HG02623 (cell line): ENCODE results near the gene MCM9.
"Not testable (repeated sequence)": the region's sequence is repeated elsewhere in the genome, so short reads cannot be mapped to it uniquely, and the experiment has no call there.

Source experiments
- ATAC-seq: cut with Tn5 transposase; IDR thresholded peaks from one replicate; pipeline ENCODE4 v1.9.1; 2021; ENCODE audit warnings: moderate library complexity; ENCODE audit not compliant: unreplicated experiment

The MCM9 gene

GRCh38 chr6:118869350-118869749, 65.6 kb downstream of the MCM9 start:
- no peak for ATAC-seq

- not testable (repeated sequence) for ATAC-seq
Measured at GRCh38 chr6:118868901-118869300, 66.1 kb downstream of the MCM9 start.

GRCh38 chr6:118867181-118867580, 67.8 kb downstream of the MCM9 start:
- no peak for ATAC-seq

DNA sequence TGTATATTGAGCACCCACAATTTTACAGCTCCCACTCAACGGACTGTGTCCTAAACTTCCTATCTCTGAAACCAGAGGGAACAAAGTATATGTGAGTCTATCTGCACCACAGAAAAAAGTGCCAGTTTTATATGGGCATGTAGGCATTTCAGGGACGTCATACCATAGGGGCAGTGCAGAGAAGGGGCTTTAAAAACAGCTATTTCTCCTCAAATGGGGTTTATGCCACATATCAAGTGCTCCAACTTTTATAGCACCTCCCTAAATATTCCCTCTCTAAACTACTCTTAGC, 69.9 kb downstream of the MCM9 start:
- no peak for ATAC-seq

DNA sequence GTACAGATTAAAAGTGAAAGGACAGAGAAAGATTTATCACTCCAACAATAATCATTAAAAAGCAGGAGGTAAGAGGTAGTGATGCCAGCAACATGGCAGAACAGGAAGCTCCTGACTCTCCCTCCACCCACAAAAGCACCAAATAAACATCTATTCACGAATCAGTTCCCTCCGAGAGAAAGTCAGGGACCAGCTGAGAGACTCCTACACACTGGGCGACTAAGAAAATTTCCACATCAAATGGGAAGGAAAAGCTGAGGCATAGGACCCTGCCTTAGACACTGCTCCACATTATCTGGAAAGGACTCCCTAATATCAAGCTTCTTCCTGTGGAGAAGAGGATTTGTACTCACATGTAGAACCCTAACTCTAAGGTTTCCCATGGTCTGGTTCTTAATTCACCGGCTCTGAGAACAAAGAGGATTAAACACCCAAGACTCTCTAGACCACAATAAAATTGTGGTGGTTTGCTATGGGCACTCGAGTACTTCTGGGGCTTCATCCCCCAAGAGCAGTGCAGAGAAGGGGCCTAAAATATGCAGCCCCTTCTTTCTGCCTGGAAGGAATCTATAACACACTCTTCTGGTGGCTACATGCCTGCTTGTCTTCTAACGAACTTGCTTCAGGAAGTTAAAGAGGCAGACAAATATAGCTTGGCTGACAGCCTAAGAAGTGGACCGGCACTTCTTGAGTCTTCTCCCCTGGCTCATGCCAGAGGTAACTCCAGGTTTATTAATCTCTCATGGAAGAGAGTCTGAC, 70.4 kb downstream of the MCM9 start:
- no peak for ATAC-seq

- ATAC-seq, result no peak
Measured at GRCh38 chr6:118862443-118862842, 72.5 kb downstream of the MCM9 start.

DNA sequence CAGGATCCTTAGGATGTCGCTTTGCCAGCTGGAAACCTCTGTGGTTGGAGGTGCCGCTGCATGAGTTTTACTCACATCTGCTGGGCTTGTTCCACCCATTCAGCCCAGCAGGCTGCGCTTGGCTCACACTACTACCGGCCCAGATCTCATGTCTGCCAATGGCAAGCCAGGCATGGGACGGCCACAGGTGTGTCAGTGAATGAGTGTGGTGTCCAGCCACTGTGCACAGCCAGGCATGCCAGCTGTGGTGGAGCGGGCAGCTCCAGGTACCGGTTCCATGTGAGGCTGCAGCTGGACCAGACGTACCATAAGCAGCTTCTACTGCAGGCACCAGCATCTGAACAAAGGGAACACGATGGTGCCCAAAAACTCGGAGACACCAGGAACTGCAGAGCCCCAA, 74.1 kb downstream of the MCM9 start:
- ATAC-seq, result no peak

- ATAC-seq, result no peak
Measured at GRCh38 chr6:118860363-118860762, 74.6 kb downstream of the MCM9 start.

DNA sequence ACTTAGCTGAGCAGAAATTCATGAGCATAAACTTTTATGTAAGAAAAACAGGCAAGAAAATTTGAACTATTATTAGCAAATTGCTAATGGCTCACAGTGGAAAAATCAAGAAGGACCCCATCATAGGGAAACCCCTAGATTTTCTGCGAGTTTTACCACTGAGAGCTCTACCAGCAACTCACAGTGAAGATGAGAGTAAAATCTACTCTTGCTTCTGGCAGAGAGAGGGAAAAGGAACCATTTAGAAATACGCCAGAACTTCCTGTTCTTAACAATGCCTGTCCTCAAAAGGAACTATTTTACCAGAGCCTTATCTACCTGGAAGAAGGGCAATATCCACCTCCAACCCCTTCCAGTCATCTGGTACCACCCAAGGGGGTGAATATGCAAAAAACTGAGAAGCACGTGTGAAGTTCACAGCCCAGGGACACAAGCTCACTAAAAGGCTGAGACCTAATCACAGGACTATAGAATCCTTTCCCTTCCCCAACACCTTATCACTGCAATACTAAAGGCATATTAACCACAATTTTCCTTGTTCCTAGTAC, 75.4 kb downstream of the MCM9 start:
- ATAC-seq, result no peak

- ATAC-seq, result no peak
Measured at GRCh38 chr6:118856301-118856700, 78.7 kb downstream of the MCM9 start.

DNA sequence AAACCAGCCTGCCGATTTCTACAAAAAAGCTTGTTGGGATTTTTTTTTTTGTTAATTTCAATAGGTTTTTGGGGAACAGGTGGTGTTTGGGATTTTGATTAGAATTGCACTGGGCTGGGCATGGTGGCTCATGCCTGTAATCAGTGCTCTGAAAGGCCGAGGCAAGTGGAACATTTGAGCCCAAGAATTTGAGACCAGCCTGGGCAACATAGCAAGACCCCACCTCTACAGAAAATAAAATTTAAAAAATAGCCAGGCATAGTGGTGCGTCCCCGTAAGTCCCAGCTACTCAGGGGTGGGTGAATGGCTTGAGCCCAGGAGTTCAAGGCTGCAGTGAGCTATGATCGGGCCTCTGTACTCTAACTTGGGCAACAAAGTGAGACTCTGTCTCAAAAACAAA, 81.6 kb downstream of the MCM9 start:
- ATAC-seq, result no peak

GRCh38 chr6:118844915-118845314, 90.0 kb downstream of the MCM9 start:
- peak; percentile 59 for ATAC-seq

- peak; percentile 86 for ATAC-seq
Measured at GRCh38 chr6:118843685-118844390, 91.1 kb downstream of the MCM9 start.

- no peak for ATAC-seq
Measured at GRCh38 chr6:118830691-118831090, 104.3 kb downstream of the MCM9 start.

- no peak for ATAC-seq
Measured at GRCh38 chr6:118829817-118830478, 105.0 kb downstream of the MCM9 start.

DNA sequence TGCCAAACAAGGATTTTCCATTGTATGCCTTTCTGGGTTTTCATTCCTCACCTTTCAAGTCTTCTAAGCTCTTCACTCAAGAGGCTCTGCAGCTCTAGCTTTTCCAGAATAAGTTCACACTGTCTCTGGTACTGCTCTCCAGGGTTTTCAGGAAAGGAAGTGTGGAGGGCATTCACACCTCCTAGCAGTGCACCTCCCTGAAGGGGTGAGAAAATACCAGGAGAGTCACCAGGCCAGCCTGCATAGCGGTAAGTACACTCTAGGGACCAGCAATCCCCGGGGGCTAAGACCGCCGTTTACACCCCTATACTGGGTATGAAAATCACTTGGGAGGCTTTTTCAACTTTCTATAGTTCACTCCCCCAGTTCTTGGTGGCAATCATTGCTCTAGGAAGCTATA, 108.9 kb downstream of the MCM9 start:
- ATAC-seq, result no peak

DNA sequence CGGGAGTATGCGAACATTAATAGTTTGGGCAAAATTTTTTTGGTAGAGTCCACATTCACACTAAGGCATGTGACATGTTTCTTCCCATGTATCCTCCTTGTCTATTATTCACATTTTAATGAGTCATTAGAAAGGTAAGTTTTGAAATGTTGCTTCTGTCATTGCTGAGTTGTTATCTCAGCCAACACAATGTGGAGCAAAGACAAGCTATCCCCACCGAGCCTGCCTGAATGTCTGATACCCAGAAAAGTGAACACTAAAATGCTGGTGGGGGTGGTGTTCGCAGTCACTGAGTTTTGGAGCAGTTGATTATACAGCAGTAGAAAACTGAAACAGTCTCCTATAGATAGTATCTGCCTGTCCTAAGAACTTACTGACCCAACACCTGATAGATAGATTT, 109.3 kb downstream of the MCM9 start:
- ATAC-seq, result no peak

DNA sequence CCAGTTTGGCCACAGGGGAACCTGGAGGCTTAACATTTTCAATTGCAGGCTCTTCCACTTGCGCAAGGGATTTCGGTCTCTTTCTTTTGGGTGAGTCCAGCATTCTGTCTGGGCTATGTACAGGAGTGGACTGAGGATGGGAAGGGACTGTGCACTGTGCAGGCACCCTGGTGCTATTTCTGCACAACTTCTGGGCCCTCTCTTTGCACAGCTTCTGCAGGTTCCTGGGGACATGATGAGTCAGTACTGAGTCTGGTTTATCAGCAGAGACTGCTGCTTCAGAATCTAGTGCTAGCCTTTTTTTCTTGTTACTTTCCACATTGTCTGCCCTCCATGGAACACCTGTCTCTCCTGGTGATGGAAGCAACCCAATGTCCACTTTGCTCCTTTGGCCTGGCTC, 119.5 kb downstream of the MCM9 start:
- ATAC-seq, result no peak

GRCh38 chr6:118813775-118814174, 121.2 kb downstream of the MCM9 start:
- ATAC-seq, result no peak

- no peak for ATAC-seq
Measured at GRCh38 chr6:118812970-118813369, 122.0 kb downstream of the MCM9 start.

GRCh38 chr6:118810420-118811027, 124.4 kb downstream of the MCM9 start:
- peak; percentile 85 for ATAC-seq
